GM18517 (cell line): ENCODE measurements around the gene FSTL5.

Experiments used
- ATAC-seq: cut with Tn5 transposase; IDR thresholded peaks from one replicate; pipeline ENCODE4 v1.9.1; 2021; ENCODE audit warnings: mild to moderate bottlenecking, moderate library complexity; ENCODE audit not compliant: unreplicated experiment

Gene FSTL5

GRCh38 chr4:161505141-161505540 lies 658.7 kb downstream of the FSTL5 start:
- no peak for ATAC-seq

DNA sequence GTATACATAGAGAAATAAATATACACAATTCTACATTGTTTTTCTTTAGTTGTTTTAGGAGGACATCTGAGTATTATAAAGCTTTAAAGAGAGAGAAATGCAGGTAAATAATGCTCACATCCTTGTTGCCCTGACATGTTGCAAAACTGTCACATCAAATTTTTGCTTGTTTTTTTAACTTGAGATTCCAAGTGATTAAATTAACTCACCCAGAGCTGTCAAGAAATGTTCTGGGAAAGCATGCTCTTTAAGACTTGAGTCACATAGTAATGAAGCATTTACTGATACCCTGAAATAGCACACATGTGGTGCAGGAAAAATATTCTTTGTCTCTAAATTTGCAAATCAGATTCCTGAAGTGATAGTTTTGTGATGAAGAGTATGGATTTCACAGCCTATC lies 665.6 kb downstream of the FSTL5 start:
- ATAC-seq = no peak

DNA sequence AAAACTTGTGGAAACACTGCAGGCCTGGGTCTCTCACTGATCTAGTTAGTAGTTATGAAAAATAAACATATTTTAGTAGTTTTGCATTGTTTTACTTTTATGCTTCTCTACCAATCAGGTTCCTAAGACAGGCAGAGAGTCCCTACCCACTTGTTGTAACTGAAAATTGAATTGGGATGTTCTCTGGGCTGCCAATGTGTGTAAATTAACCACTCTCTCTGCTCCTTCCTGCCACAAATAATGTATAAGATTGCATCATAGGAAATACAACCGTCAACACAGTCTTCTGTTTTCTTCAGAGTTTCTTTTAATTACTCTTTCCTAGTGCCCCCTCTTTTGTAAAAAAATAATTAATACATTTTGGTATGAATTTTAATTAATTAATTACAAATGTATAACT lies 677.3 kb downstream of the FSTL5 start:
- no peak for ATAC-seq

GRCh38 chr4:161466316-161466715 lies 697.5 kb downstream of the FSTL5 start:
- ATAC-seq = no peak

DNA sequence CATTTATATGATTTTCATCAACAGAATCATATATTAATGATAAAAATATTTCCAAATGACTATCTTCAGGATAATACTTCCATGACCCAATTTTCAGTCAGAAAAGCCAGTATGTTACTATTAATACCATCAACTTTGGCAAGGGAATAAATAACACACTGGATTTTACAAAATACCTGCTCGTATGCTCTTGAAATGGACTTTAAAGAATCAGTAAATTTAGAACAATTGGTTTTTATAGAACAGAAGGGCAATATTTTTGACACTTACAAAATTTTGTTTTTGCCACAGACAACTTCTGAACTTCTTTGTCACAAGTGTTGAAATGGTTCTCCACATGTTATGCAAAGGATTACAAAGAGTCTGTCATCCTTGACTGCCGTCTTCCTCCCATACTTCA lies 700.4 kb downstream of the FSTL5 start:
- no peak for ATAC-seq

GRCh38 chr4:161457906-161458305 lies 705.9 kb downstream of the FSTL5 start:
- ATAC-seq = no peak

DNA sequence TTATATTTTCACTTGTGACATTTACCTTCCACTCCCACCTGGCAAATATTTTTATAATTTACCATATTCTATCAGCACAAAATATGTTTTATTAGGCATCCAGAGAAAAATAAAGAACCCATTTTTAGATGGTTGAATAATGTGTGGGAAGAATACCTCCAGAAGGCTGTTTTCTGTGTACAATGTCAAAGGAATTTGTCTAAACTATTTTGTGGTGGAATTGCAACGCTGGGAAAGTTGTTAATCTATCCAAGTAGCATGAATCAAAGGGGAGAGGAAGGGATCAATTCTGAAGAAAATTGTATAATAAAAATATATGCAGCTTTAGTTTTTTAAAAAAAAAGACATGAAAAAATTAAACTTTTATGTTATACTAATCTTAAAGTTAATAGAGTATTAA lies 706.5 kb downstream of the FSTL5 start:
- no peak for ATAC-seq

GRCh38 chr4:161454860-161455259 lies 708.9 kb downstream of the FSTL5 start:
- ATAC-seq = no peak

DNA sequence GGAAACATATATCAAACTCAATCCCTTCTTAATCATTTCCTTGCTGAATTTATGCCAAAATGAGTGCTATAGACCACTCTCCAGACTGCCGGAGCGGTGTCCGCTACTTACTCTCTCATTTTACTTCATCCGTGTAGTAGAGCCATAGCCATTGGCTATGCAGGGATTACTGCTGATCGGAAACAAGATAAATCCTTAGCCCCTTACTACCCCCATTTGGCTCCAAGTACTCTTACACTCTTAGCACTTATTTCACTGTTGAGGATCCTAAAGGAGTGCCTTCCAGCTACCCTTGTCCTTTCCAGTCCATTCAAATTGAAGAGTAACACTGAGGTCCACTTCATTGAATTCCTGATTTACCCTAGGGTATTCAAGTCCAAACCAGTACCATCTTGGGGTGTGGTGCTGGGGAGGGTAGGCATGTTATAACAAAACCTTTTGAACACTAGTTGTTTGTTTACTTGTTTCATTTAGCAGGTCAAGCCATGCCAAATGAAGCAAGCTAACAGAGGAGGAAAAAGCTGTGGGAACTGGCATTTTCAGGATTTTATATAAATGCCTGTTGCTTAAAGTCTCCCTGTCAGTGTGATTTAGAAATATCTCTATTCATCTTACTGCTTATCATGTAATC lies 715.1 kb downstream of the FSTL5 start:
- ATAC-seq = no peak

DNA sequence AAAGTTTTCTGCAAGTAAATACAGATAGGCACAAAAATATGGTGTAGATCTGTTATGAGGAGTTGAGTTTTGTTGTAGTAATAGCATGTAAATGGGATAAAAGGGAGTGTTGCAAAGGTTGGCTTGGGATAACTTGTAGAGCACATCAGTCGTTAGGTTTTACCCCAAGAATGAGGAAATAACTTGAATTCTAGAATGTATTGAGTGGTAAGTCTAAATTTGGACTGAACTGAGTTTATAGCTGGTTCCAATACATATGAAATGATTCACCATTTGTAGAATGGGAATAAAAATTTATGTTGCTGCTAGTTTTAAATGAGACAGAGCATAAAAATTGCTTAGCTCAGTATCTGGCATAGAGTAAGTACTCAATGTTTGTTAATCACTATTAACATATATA lies 719.2 kb downstream of the FSTL5 start:
- ATAC-seq = no peak

DNA sequence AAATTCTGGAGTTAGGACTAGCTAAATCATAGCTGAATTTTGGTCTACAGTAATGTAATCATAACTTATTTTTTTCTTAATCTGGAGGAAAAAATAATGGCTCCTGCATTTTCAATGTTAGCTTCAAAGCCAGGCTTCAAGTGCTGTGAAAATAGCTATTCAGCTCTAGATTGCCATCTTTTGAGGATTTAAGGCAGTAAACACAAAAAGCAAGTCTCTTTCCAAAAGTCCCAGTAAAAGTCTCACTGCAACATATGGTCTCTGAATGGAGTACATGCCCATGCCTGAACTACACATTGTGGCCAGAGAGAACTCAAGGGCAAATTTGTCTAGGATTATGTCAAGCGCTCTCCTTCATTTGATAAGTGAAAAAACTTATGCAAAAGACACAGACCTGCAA lies 720.9 kb downstream of the FSTL5 start:
- ATAC-seq = no peak

DNA sequence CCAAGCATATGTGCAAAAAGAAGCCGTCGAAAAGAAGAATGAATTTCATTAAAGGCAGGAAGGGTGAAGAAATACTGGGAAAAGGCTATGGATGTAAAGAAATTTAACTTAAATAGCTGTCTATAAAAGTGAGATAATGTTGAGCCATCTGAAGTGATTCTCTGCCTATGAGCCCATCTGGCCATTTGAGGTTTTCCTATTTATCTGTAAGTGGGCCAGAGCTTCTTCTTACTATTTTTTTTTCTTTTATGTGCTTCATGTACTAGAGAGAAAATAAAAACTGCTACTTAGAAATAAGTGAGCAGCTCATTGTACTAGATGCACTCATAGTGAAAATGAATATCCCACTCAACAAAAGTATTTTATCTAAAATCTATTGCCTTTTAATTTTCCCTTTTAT lies 725.7 kb downstream of the FSTL5 start:
- no peak for ATAC-seq

DNA sequence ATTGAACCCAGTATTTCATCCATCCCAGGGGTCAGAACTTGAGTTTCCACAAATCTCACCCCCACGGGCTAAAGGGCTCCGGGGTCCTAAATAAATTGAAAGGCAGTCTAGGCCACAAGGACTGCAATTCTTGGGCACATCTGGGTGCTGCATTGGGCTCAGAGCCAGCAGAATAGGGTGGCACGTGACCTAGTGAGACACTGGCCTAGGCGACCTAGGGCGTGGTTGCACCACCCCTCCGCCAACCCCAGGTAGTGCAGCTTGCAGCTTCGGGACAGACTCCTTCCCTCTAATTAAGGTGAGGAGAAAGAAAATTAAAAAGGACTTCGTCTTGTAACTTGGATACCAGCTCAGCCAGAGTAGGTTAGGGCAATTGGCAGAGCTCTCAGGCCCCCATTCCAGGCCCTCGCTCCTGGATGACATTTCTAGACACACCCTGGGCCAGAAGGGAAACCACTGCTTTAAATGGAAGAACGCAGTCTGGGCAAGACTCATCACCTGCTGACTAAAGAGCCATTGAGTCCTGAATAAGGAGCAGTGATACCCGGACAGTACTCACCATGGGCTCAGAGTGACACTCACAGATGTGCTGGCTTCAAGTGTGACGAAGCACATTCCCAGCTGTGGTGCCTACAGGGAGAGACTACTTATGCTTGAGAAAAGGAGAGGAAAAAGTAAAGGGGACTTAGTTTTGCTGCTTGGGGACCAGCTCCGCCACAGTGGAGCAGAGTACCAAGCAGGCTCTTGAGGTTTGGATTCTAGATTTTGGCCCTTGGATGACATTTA lies 735.4 kb downstream of the FSTL5 start:
- no peak for ATAC-seq

GRCh38 chr4:161419822-161420221 lies 744.0 kb downstream of the FSTL5 start:
- ATAC-seq = no peak

DNA sequence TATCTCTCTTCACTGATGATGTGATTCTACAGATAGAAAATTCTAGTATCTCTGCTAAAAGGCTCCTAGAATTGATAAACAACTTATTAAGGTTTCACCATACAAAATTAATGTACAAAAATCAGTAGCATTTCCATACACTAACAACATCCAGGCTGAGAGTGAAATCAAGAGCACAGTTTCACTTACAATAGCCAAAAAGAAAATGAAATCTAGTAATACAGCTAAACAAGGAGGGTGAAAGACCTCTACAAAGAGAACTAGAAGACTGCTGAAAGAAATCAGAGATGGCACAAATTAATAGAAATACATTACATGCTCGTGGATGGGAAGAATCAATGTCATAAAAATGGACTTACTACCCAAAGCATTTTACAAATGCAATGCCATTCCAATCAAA lies 751.9 kb downstream of the FSTL5 start:
- no peak for ATAC-seq

DNA sequence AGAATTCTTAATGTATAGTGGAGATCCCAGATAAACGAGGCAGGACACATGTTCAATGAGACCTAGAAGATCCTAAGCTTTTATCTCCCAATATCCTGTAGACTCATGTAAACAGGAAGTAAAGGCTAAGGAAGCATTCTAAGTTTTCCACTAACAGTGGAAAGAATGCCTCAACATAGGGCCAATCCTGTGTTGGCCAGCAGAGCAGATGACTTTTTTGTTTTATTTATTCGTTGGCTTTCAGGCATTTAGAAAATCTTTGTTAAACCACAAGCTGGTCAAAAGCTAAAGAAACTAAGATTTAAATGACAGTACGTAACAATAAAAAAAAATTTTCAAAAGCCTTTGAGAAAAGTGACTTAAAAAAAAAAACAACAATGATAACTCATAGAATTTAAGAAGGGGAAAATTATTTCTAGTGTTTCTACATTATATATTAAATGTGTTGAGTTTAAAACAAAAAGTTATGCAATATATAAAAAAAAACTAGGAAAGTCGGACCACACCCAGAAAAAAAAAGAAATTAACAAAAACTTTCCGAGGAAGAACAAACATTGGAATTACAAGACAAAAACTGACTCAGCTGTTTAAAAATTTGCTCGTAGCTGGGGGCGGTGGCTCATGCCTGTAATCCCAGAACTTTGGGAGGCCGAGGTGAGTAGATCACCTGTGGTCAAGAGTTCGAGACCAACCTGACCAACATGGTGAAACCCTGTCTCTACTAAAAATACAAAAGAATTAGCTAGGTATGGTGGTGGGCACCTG lies 759.3 kb downstream of the FSTL5 start:
- no peak for ATAC-seq

DNA sequence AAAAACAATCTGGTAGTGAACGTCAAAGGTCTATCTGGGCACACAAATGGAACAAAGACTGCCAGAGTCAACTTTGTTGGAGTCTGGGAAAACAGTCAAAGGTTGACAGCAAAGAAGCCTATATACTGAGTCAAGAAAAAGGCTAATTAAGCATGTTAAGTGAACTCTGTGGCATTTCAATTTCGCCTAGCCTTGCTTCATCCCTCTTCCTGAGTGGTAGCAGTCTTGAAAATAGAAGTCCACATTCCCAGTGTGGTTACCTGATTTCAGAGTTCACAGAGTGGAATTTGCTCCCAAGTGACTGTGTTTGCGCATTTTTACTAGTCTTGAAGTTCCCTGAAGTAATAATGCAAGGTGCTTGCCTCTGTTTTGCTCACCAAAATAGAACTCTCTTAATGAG lies 760.0 kb downstream of the FSTL5 start:
- no peak for ATAC-seq

DNA sequence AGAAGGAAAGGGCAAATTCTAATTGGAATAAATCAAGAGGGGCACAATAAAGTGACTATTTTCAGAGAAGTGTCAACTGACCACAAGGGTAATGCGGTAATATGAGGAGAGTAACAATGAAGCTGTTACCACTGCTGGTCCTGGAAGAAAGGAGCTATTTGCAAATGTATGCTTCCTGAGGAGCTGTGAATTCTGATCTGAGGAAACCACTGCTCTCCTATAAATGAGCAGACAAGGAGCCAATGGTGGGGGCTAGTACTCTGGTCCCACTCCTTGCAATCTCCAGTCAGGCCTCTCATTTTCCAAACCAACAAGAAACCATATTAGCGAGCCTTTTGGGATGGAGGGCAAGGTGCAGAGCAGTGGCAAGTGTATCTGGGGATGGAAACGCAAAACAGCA lies 770.2 kb downstream of the FSTL5 start:
- ATAC-seq = no peak

GRCh38 chr4:161382655-161383054 lies 781.1 kb downstream of the FSTL5 start:
- no peak for ATAC-seq

DNA sequence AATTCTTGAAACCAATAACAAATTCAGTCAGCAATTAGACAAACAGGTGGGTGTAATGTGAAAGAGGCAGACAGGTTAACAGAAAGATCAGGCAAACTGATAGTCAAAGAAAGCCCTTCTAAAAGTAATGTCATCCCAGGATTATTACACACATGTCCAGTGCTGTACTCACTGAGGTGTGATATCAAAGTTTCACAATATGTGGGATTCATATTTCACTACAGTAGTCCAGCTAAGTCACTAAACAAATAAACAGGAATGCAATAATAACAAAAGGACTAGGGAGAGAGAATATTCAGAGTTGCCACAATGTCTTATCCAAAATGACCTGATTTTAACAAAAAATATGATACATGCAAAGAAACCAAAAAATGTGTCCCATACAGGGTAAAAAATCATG lies 787.5 kb downstream of the FSTL5 start:
- ATAC-seq = no peak

- ATAC-seq = no peak
Measured at GRCh38 chr4:161364681-161365080, 799.1 kb downstream of the FSTL5 start.

DNA sequence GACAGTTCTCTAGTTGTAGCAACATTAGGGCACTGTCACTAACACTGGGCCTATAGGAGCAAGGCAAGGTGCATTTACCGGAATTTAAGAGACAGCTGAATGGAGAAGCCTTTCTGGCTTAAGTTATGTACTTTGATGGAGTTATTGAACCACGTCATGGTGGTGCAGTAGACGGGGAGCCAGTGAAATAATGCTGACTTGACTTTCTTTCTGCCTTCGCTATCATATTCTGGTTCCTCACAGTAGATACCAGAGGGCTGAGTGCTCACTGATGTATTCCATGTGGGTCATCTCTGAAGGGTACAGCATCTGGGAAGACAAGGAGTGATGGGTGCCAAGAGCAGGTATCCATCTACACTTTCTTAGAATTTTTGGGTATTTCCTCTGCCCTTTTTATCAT lies 802.8 kb downstream of the FSTL5 start:
- ATAC-seq = no peak
